Thyroid gland (tissue), 4 donors: Measurements from ENCODE around the gene CCDC158.

ENCODE experiments used
- CTCF ChIP-seq, 6 experiments: fragments of 200-600 bp in 3 of 6; fragments of 450-650 bp in 3 of 6; sonication (generic) in 3 of 6; IDR thresholded peaks; one replicate each; pipeline ENCODE4 v1.5.1; 2016 to 2019; ENCODE audit warnings: antibody characterized with exemption in 6 of 6, mild to moderate bottlenecking in 2 of 6, inconsistent platforms in 1 of 6, moderate library complexity in 1 of 6
- POLR2A ChIP-seq, 2 donors: fragments of 450-650 bp; IDR thresholded peaks; one replicate each; pipeline ENCODE4 v1.6.1; 2017; ENCODE audit warnings: antibody characterized with exemption in 2 of 2, mild to moderate bottlenecking in 2 of 2, moderate library complexity in 1 of 2

GRCh38 chr4:76276813-76277212 lies 144.1 kb downstream of the CCDC158 start:
- TF ChIP-seq CTCF (IDR thresholded peaks at IDR 0.05) (no peak), POLR2A (IDR thresholded peaks at IDR 0.05) (no peak)
